Measurements from ENCODE around the gene FBXW5.

FBXW5 gene

GRCh38 chr9:136907011-136907914, 37.3 kb downstream of the FBXW5 start:
- DNase-seq (ENCODE audit: low spot score): no peak

- DNase-seq (ENCODE audit: low spot score): no peak
Observed at GRCh38 chr9:136906266-136906665, 38.3 kb downstream of the FBXW5 start.

GRCh38 chr9:136903041-136903554, 41.4 kb downstream of the FBXW5 start:
- no peak for DNase-seq (ENCODE audit: low spot score)

GRCh38 chr9:136902259-136902821, 42.2 kb downstream of the FBXW5 start:
- peak; percentile 91 for DNase-seq (ENCODE audit: low spot score)

- DNase-seq (ENCODE audit: low spot score): peak; percentile 92
Observed at GRCh38 chr9:136901516-136902258, 42.9 kb downstream of the FBXW5 start.

GRCh38 chr9:136900988-136901515, 43.5 kb downstream of the FBXW5 start:
- DNase-seq (ENCODE audit: low spot score): no peak

GRCh38 chr9:136900556-136900955, 44.0 kb downstream of the FBXW5 start:
- no peak for DNase-seq (ENCODE audit: low spot score)

- DNase-seq (ENCODE audit: low spot score): no peak
Observed at GRCh38 chr9:136899196-136899595, 45.3 kb downstream of the FBXW5 start.

- no peak for DNase-seq (ENCODE audit: low spot score)
Observed at GRCh38 chr9:136898483-136899100, 45.9 kb downstream of the FBXW5 start.

- no peak for DNase-seq (ENCODE audit: low spot score)
Observed at GRCh38 chr9:136896027-136896426, 48.5 kb downstream of the FBXW5 start.

GRCh38 chr9:136890661-136891060, 53.9 kb downstream of the FBXW5 start:
- no peak for DNase-seq (ENCODE audit: low spot score)

Data from COLO829 (cell line).